ENCODE data around the gene ERVH48-1. TPM values are rescaled to one million over a fixed set of nuclear protein-coding genes. Genes with fewer than 3 reads are reported as not detected.

The ERVH48-1 gene
- not detected in 2 replicates for total RNA-seq

DNA sequence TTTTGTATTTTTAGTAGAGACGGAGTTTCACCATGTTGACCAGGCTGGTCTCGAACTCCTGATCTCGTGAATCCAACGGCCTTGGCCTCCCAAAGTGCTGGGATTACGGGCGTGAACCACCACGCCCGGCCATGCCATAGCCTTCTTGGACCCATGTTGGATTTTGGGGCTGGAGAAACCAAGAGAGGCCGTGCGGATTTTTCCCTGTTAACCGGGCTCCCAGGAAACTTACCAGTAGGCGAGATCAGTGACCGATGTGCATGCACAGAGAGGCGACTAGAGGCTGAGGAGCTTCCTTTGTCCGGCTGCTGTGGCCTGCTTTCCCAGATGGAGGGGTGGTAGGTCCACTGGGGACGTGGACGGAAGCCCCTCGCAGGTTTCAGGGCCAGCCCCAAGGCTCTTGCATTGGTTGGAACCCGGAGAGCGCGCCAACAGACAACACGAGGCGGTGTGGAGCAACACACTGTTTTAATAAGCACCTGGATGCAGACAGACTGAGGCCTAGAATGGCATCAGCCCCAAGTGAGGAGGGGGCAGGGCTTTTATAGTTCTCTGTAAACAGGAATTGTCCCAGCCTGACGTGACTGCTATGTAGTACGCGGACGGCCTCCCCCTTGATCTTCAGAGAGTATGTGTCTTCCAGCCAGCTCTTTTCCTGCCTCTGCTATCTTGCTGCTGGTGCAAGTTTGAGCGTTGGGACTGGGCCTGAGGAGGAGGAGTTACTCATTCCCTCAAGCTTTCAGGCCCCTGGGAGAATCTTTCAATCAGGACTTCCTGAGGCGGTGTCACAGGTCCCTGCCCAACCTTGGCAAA, at the start of gene ERVH48-1:
ERVH48-1 (minus strand) TSS at position 517 of the 813 bp plus-strand sequence. CDS start 6,624 bp downstream, outside the sequence.

DNA sequence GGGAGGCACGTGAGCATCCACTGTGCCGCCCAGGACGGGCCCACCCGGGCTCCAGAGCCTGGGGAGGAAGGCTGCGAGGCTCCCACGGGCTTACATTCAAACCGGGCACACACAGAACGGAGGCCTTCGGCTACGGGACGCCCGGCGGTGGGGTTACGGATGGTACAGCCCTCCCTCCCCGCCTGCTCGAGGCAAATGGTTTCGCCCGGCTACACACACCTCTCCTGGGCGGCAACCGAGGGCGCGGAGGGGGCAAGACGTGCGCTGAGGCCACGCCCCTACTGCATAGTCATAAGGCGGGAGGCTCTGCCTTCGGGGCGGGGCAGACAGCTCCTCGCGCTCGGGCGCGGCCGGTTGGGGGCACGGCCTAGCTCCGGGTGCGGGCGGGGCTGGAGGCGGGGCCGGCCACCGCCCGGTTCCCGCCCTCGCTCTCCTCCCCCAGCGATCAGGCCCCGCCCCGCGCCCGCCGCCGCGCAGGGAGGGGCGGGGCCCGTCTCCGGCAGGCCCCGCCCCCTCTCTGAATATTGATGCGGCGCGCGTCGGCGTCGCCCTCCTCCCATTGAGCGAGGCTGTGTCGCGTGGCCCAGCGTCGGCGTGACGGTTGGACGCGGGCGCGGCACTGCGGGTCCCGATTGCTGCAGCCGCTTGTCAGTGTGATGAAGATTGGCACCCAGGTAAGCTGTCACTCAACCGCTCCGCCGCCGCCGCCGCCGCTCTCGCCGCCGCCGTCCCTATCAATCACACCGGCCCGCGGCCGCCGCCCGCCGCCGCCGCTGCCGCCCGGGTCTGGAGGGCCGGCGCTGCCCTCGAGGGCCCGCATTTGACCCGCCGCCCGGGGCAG, 48.8 kb upstream of the ERVH48-1 start, which contains the start of gene PKNOX1:
PKNOX1 (plus strand) TSS at position 572 of the 841 bp plus-strand sequence. CDS start 29,820 bp downstream, outside the sequence.

DNA sequence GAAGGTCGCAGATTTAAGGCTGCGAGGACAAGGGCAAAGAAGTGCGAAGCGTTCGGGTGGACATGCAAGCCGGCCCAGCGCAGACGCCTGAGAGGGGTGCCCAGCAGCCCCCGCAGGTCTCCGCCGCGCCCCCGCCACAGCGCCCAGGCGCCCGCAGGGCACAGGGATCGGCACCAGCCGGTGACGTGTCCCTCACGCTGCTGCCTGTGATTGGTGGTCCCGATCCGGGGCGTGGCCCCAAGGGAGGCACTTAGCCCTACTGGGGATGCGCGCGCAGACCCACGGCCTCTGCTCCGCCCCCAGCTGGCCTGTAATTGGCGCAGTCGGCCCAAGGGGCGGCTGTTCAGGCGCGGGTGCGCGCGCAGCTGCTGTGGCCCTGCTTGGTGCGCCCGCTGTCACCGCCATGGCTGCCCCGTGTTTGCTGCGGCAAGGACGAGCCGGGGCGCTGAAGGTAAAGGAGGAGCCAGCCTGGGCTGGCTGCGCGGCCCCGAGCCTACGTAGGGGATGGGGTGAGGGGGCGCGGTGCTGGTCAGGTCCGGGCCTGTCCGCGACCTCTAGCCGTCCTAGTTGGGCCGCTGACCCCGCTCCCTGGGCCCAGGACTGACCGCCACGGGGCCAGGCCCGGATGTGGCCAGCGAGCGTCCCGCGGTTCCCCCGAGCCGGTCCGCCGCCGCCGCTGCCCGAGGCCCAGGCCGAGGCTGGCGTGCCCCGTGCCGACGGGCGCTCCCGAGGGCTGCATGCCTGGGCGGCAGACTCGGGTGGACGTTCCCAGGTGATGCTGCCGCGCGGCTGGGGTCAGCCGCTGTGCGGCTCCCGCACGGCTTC, 32.3 kb downstream of the ERVH48-1 start, which contains the start of gene NDUFV3:
NDUFV3 (plus strand) TSS at position 379 of the 825 bp plus-strand sequence; CDS start at position 404, 25 bp downstream.

DNA sequence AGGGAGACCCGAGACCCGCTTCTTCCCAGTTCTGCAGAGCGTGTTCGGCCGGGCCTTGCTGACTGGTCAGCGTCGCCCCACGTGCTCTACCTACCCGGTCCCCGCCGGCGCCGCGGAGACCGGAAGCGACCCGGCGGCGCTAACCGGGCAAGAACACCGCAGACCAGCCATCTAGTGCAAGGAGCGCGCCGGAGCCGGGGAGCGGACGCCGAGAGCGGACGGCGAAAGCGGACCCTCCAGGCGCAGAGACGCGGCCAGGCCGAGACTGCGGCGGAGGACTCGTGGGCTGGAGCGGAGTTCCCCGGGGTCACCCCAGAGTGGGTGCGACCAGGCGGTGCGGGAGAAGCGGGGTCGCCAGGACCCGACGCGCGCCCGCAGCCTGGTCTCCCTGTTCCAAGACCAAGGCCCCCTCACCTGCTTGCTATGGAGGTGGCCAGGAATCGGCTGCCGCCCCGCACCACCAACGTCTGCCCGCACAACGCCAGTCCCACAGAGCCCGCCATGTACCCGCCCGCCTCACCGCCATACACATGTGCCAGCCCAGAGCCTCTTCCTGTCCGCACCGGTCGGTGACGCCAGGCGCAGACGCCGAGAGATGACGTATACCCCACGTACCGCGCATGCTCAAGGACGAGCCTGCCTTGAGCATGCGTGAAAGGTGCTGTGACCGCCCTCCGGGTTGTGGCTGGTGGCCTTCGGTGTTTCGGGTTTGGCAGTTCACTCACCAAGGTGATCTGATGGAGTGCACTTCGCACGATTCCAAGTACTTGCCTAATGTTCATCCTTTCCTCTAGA, 46.2 kb downstream of the ERVH48-1 start, which contains the start of gene WDR4:
WDR4 (minus strand) TSS at position 547 of the 795 bp plus-strand sequence; CDS start at position 503, 44 bp downstream.

Other genes with a start within 250 kb of the ERVH48-1 start
- 8.7 and 24.7 TPM in 2 replicates for gene WDR4, start 46.1 kb downstream of the ERVH48-1 start, total RNA-seq
- 15.2 and 27.3 TPM in 2 replicates for gene NDUFV3, start 32.3 kb downstream of the ERVH48-1 start, total RNA-seq
- 5.3 and 23.1 TPM in 2 replicates for gene PKNOX1, start 48.9 kb upstream of the ERVH48-1 start, total RNA-seq
- 5.7 and 9.9 TPM in 2 replicates for gene CBS, start 150.2 kb upstream of the ERVH48-1 start, total RNA-seq
- 17.3 and 37.3 TPM in 2 replicates for gene U2AF1, start 181.9 kb upstream of the ERVH48-1 start, total RNA-seq
- gene CRYAA, start 243.4 kb upstream of the ERVH48-1 start, total RNA-seq: not detected in 2 replicates

Data from bladder microvascular endothelial cell (primary cell).